Measurements from ENCODE around the gene TRABD2A.

The TRABD2A gene

GRCh38 chr2:84897773-84898172 lies 16.9 kb upstream of the TRABD2A start:
- no peak for TF ChIP-seq POLR2A (IDR thresholded peaks at IDR 0.05; ENCODE audit: low read depth, low read length)
- FAIRE-seq: no peak
- no peak for DNase-seq (ENCODE audit: insufficient read length, low spot score)

- no peak for DNase-seq (ENCODE audit: insufficient read length, low spot score)
- FAIRE-seq: no peak
- TF ChIP-seq POLR2A (IDR thresholded peaks at IDR 0.05; ENCODE audit: low read depth, low read length): no peak
Observed at GRCh38 chr2:84896567-84896966, 15.7 kb upstream of the TRABD2A start.

GRCh38 chr2:84894758-84895520 lies 14.1 kb upstream of the TRABD2A start:
- no peak for TF ChIP-seq POLR2A (IDR thresholded peaks at IDR 0.05; ENCODE audit: low read depth, low read length)
- FAIRE-seq (peak; percentile 75), DNase-seq (ENCODE audit: insufficient read length, low spot score) (no peak)

- no peak for DNase-seq (ENCODE audit: insufficient read length, low spot score)
- FAIRE-seq: no peak
- TF ChIP-seq POLR2A (IDR thresholded peaks at IDR 0.05; ENCODE audit: low read depth, low read length): no peak
Observed at GRCh38 chr2:84894131-84894586, 13.3 kb upstream of the TRABD2A start.

GRCh38 chr2:84891355-84892010 lies 10.6 kb upstream of the TRABD2A start:
- FAIRE-seq: no peak
- no peak for TF ChIP-seq POLR2A (IDR thresholded peaks at IDR 0.05; ENCODE audit: low read depth, low read length)
- DNase-seq (ENCODE audit: insufficient read length, low spot score): no peak

GRCh38 chr2:84889332-84889731 lies 8.4 kb upstream of the TRABD2A start:
- FAIRE-seq (no peak), DNase-seq (ENCODE audit: insufficient read length, low spot score) (no peak)
- TF ChIP-seq POLR2A (IDR thresholded peaks at IDR 0.05; ENCODE audit: low read depth, low read length): no peak

- peak; percentile 61 for FAIRE-seq
- DNase-seq (ENCODE audit: insufficient read length, low spot score): no peak
- 0 out of 2 replicates have a peak, but pooled peaks have one; percentile 15 for TF ChIP-seq POLR2A (IDR thresholded peaks at IDR 0.05; ENCODE audit: low read depth, low read length)
Observed at GRCh38 chr2:84888401-84889276, 7.8 kb upstream of the TRABD2A start.

GRCh38 chr2:84886791-84887190 lies 5.9 kb upstream of the TRABD2A start:
- no peak for FAIRE-seq
- no peak for DNase-seq (ENCODE audit: insufficient read length, low spot score)
- TF ChIP-seq POLR2A (IDR thresholded peaks at IDR 0.05; ENCODE audit: low read depth, low read length): no peak

GRCh38 chr2:84885111-84885510 lies 4.2 kb upstream of the TRABD2A start:
- DNase-seq (ENCODE audit: insufficient read length, low spot score): no peak
- FAIRE-seq: no peak
- no peak for TF ChIP-seq POLR2A (IDR thresholded peaks at IDR 0.05; ENCODE audit: low read depth, low read length)

- FAIRE-seq: no peak
- DNase-seq (ENCODE audit: insufficient read length, low spot score): no peak
- TF ChIP-seq POLR2A (IDR thresholded peaks at IDR 0.05; ENCODE audit: low read depth, low read length): no peak
Observed at GRCh38 chr2:84884449-84884848, 3.6 kb upstream of the TRABD2A start.

- FAIRE-seq: peak; percentile 23
- DNase-seq (ENCODE audit: insufficient read length, low spot score): no peak
- TF ChIP-seq POLR2A (IDR thresholded peaks at IDR 0.05; ENCODE audit: low read depth, low read length): no peak
Observed at GRCh38 chr2:84882775-84883550, 2.1 kb upstream of the TRABD2A start.

GRCh38 chr2:84882414-84882738 lies 1.5 kb upstream of the TRABD2A start:
- DNase-seq (ENCODE audit: insufficient read length, low spot score) (no peak), FAIRE-seq (no peak)
- no peak for TF ChIP-seq POLR2A (IDR thresholded peaks at IDR 0.05; ENCODE audit: low read depth, low read length)

GRCh38 chr2:84881581-84882413 lies 913 bp upstream of the TRABD2A start:
- peak; percentile 53 for DNase-seq (ENCODE audit: insufficient read length, low spot score)
- peak; percentile 86 for FAIRE-seq
- TF ChIP-seq POLR2A (IDR thresholded peaks at IDR 0.05; ENCODE audit: low read depth, low read length): no peak

Measured in H54 (cell line).